HG03354 (cell line): ENCODE measurements around the gene PXDN.
"Not testable (repeated sequence)": the region's sequence is repeated elsewhere in the genome, so short reads cannot be mapped to it uniquely, and the experiment has no call there.

ENCODE experiments used
- ATAC-seq: cut with Tn5 transposase; IDR thresholded peaks from one replicate; pipeline ENCODE4 v1.9.1; 2021; ENCODE audit warnings: mild to moderate bottlenecking; ENCODE audit not compliant: unreplicated experiment, poor library complexity, severe bottlenecking

PXDN gene

DNA sequence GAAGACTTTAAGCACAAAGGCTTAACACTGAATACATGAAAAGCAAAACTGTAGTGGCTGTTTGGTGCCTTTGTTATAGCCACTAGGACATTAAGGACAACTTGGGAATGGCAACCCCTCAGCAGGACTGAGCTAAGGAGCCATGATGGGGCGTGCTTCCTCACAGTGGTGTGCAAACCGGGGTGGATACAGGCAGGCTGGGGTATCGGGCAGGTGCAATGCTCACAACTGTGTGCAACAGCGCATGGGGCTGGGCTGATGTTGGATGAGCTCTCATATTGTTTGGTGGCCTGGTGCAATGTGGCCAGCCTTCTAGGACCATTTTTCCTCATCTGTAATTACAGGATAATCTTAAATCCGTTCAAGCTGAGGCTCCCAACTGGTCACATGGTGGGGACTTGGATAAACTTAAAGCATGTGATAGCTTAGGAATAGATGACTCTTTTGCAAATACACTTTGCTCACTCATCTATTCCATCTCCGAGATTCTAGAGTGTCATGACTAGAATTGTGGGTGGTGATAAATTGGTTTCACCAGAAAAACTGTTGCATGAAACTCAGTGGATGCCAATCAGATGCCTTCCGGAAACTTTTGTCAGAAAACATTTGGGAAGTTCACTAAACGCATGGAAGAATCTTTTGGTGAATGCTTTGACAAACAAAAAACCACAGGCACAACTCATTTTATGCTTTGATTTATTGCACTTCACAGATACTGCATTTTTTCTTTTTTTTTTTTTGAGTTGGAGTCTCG is 116.5 kb downstream of the PXDN start:
- no peak for ATAC-seq

DNA sequence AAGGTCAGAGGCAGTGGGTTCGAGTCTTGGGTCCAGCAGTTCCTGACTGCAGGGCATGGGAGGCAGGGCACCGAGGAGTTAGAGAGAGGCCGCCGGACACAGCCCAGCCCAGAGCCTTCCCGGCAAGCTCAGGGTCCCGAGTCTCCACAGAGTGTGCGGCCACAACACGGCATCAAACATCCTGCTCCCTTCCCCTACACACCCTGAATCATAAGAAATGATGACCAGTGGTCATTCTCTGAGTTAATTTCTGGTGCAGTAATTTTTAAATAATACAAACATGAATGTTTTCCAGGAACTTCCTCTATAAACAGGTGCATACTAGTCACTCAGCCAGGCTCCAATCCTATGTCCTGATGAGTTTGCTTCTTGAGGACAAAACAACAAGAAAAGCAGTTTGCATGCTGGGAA is 118.0 kb downstream of the PXDN start:
- ATAC-seq: no peak

DNA sequence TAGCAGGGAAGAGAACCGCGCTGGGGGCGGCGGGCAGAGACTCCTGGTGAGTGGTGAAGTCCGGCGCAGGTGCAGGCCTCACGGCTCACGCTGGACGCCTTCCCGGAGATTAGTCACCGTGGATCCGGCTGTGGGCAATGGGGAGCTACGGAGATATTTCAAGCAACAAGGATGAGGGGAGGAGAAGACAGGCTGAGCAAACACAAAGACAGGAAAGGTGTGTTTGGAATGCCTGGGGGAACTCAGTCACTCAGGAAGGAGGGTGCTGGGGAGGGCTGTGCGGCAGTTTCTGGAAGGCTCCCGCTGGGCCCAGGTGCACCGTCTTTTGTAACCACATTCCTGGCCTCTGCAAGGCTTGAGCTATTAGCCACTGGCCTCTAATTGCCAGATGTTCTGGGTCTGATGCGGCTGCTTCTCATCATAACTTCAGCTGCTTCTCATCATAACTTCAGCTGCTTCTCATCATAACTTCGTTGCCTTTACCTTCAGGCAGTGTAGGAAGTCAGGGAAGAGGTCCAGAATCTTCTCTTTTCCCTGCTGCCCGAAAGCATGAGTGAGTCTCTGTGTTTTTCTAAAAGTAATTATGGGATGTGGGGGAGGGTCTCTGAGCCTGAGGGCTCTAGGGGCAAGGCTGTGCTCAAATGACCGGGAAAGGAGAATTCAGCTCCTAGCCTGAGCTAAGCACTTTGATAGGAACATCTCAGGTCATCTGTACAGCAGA is 118.9 kb downstream of the PXDN start:
- no peak for ATAC-seq

DNA sequence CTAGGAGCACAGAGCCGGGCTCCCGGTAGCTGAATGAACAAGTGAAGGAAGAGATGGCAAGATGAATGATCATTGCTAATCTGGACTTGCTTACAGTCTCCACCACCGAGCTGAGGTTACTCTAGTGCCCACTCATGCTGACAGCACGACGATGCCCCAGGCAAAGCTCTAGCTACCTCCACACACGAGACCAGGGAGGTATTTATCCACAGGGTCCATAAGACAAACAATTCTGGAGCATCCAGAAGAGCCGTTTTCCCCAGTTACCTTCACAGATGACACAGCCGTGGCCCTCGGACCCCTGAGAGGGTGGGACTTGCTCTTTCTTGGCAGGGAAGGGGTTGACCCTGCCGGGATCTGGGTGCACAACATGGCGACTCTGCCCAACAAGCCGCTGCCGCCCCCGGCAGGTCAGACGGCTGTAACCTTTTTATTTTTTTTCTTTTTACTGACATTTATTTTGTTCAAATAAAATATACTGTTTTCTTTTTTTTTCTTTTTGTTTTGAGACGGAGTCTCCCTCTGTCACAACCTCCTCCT is 120.3 kb downstream of the PXDN start:
- no peak for ATAC-seq

DNA sequence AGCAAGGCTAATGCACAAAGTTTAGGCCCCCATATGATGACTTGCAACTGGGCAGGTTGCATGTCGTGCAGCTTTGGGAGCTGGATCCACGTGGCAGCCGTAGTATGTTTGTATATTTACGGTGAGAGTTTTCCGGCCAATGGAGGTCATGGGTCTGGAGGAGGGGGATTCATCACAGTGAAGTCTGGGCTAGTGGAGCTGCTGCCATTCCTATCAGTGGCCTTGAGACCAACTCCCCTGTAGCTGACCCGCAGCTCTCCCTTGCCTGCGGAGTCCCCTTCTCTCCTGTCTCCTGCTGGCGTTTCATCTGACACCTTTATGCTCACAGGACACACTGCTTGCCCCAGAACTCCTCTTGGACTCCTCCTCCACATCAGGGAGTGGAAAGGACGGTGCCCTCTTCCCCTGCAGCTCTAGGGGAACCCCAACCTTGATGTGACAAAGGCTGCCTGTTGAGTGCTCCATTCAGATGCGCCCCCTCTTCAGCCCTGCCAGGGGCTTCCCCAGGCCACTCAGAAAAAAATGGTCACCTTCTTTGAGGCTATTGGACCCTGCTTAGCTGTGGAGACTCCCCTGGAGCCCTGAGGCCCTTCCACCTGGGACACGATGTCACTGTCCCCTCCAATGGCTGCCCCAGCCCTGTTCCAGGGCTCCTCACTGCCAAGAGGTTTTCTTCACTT is 121.7 kb downstream of the PXDN start:
- no peak for ATAC-seq

DNA sequence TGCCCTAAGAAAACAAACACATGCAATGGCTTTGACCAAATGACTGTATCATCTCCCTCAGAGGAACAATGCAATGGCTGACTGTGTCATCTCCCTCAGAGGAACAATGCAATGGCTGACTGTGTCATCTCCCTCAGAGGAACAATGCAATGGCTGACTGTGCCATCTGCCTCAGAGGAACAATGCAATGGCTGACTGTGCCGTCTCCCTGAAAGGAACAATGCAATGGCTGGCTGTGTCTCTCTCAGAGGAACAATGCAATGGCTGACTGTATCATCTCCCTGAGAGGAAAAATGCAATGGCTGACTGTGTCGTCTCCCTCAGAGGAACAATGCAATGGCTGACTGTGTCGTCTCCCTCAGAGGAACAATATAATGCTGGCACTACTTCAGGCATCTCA is 122.3 kb downstream of the PXDN start:
- ATAC-seq: not testable (repeated sequence)

DNA sequence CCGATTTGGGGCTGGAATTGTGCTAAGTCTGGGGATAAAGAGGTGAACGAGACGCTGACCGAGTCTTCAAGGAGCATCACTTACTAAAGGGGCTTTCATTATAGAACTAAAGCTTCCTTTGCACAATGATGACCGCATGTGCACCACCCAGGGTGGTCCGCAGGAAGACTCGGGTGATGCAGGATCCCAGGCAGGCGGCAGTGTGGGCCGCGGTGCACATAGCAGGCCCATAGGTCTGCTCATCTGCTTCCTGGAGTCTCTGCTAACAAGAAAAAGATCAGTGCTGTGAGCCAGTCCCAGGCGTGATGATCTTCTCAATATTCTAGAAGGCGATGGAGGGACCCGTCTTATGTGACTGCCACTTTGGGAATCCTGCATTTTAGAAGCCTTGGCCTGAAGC is 122.8 kb downstream of the PXDN start:
- ATAC-seq: no peak

DNA sequence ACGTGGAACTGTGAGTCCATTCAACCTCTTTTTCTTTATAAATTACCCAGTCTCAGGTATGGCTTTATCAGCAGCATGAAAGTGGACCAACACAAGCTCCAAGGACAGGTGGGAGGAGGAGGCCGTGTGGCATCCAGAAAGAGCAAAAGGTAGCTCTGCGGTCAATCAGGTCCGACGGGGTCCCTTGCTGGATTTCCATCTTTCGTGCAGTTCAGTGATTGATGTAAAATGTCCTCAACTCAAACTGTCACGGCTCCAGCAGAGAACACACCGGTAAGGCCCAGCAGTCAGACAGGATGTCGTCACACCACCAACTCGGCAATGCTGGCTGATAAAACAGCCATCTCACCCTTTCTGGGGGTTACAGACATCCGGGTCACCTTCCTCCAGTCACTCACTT is 123.3 kb downstream of the PXDN start:
- no peak for ATAC-seq

DNA sequence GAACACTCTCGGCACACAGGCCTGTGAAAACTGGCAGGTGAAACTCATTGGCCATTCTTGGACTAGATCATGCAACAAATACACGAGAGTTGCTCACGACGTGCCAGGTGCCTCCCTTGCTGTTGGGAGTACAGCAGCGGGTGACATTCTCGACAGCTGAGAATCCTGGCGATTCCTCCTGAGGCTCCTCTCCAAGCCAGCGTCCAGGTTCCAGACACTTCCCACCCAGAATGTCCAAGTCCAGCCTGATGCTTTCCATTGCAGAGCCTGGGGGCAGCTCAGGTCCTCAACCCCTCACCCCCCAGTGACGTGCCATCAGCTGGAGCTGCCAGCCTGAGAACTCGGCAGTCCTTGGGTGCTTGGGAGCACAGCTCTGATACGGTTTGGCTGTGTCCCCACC is 124.2 kb downstream of the PXDN start:
- ATAC-seq: no peak

DNA sequence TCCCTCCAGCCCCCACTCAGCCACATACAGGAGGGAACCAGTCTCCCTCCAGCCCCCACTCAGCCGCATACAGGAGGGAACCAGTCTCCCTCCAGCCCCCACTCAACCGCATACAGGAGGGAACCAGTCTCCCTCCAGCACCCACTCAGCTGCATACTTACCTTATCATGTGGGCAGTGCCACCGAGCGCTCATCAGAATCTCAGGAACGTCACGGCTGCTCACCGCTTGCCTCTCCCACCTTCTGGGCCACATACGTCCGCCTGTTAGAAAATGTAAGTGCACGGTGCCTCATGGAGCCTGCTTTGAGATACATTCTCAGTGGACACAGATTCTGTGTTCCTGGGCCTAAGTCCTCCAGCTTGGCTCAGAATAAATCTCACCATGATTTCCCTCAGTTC is 124.8 kb downstream of the PXDN start:
- ATAC-seq: no peak

DNA sequence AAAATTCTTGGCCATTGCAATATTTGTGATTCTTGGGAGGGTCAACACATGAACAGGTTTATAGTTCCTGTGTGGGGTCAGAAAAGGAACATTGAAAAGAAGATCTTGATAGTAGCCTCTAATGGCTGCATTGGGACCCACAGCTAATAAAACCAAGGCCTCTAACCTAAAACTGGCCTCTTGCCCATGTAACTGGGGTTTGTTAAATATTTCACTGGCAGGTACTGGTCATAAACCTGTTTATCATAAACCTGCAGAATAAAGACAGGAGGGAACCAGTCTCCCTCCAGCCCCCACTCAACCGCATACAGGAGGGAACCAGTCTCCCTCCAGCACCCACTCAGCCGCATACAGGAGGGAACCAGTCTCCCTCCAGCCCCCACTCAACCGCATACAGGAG is 125.3 kb downstream of the PXDN start:
- no peak for ATAC-seq

DNA sequence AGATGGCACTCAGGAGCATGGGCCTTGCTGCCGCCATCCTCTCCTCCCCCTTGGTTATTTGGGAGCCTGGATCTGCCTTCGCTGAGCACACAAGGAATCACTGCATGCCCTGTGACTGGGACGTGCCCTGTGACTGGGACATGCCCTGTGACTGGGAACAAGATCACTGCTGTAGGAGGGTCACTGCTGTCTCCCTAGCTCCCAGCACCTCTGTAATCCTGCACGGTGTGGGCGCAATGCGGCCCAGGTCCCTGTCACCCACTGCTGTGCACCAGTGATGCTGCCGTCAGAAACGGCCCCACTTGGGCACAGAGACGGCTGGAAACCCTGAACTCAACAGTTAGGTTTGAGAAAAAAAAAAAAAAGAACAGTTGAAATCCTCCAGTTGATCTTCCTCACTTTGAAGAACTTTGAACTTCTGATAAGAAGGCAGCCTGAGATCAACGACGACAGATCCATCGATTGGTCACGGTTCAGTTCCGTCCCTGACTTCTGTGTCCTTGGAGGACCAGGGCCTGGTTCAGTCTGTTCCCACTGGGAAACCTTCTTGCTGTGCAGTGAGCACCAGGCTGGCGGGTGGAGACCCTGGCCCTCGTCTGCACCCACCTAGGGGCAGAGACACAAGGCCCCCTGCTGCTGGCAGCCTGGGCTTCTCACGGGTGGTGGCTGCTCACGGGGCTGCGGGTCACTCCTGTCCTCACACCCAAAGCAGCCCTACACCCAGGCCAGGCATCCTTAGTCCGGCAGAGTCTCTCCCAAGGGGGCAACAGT is 125.9 kb downstream of the PXDN start:
- ATAC-seq: no peak

DNA sequence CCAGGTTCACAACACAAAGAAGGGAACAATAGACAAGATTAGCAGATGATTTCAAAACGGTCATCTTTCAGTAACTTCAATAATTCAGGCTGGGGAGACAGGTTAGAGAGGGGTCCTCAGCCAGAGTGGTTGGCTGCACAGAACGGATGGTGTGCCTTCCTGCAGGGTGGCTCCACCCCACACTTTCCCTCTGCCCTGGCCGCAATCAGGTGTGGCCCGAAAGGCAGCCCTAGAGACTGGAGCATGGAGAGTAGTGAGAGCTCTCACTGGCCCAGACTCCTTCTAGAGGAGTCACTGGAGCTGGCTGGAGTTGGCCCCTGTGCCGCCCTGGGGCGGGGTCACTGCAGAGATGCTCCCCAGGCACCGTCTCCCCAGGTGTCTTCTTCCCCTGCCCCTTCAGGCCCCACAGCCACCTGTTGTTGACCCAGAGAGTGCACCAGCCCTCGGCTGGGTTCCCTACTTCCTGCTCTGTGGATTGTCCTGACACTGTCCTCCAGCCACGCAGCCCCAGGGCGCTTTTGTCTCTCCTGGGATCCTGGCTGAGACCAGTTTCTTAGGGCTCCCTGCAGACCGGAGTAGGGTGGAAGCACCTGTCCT is 126.8 kb downstream of the PXDN start:
- ATAC-seq: no peak

DNA sequence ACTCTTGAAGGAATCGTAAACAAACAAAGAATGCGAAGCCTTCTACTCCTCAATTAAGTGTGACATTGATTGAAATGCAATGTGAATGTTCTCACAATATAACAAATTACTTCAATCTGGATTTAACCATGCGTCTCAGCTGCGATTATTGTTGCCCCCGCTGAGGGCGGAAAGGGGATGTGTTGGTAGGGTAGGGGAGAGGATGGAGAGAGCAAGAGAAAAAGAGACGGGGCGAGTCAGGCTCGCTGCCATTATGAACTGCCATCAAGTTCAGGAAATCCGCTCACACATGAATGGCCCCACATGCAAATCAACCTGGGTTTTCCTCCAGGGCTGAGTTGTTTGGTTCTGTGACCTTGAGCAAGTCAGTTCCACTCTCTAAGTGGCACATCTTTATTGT is 129.8 kb downstream of the PXDN start:
- peak; percentile 89 for ATAC-seq

DNA sequence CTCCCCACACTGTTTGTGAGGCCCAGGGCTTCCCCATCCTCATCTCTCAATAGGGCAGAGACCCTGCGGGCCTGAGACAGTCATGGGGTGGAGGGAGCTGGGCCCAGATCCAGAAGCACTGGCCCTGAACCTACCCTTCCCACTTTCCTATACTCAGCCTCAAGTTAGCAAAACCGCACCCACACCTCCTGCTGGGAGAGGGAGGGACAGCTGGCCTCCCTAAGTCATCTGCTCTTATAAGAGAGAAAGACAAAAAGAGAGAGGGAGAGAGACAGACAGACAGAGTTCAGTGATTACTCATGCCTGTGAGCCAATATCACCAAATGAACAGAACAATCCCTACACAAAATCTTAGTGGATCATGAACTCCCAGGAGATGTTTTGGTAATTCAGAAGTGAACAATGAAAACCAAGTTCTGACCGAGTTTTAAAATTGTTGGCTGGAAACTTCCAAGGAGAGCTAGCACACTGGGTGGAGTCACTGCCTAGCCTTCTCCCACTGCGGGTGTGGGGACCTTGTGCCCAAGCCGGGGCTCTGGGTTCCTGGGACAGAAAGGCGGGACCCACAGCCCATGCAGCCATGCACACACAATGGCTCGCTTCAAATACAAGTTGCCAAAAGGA is 130.5 kb downstream of the PXDN start:
- no peak for ATAC-seq

DNA sequence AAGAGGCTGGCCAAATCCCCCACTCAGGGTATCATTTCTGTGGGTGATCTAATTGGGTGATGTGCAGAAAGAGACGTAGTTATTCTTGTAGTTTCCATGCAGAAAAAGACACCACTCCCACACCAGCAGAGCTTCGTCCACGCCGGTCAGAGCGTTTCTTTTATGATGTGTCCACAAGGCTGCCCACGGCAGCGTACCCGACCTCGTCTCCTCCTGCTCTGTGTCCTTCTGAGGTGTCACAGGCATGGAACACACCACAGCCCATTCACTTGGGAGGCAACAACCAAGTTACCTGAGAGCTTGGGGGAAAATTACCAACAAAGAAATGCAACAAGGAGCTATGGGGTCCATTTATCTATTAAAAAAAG is 131.3 kb downstream of the PXDN start:
- no peak for ATAC-seq

DNA sequence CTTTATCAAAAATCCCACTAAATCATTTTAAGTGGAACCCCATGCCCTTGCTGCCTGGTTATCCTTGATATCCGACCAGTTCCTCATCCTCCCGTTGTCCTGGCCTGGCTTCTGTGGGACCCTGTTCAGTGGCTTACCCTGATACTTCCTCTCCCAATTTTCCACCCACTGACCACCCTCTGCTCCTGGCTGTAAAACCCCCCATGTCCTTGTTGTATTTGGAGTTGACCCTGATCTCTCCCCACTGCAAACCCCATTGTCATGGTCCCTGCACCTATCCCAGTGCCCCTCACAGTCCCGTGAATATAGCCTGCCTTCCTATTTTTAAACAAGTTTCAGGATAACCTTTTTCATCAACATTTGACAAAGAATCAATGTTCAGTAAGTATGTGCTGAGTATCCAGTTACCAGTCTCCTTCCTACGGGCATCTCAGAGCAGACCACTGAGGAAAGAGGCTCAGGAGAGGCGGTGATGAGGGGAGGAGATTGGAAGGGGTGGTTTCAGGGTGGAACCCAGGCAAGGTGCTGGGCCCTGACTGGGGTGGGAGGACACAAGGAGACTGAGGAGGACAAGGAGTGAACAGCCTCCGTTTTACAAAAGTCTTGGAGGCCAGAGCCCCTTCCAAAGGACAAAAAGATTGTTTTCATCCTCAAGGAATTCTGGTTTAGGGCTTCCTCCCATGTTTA is 131.8 kb downstream of the PXDN start:
- no peak for ATAC-seq

DNA sequence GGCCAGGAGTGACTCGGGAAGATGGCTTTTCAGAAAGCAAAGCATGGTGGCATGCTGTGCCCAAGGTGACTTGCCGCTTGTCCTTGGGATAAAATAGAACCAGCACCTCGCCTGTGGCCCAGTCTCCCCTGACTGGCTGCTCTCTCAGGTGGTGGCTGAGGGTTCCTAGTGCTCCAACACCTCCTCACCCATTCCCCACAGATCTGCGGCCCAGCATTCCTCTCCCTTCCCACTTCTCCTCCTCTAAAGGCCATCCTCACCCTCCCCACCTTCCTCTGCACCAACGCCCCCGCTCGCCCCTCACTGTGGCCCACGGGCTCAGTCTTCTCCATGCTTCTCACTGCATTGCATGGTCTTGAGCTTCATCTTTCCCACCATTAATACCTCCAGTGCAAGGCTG is 132.4 kb downstream of the PXDN start:
- ATAC-seq: no peak

DNA sequence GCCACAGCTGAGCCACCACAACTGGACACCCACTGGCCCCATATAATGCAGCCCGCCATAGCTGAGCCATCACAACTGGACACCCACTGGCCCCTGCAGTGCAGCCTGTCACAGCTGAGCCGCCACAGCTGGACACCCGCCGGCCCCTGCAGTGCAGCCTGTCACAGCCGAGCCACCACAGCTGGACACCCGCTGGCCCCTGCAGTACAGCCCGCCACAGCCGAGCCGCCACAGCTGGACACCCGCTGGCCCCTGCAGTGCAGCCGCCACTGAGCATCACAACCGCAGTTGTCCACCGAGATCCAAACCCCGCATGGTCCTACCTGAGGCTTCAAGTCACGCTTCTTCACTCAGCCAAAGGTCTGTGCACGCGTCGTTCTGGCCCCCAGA is 134.2 kb downstream of the PXDN start:
- no peak for ATAC-seq
